Smooth muscle cell (in vitro differentiated cells): ENCODE data around the gene GUK1. TPM values are rescaled to one million over a fixed set of nuclear protein-coding genes. Genes with fewer than 3 reads are reported as not detected.

Source experiments
- DNase-seq: peaks from one replicate; lab custom pipeline; 2025; ENCODE audit not compliant: unreplicated experiment; lab: John Stamatoyannopoulos, UW
- H2AFZ ChIP-seq: fragments of 200-600 bp; sonication (generic); 2 replicates; pipeline ENCODE4 v1.6.0; 2016; ENCODE audit warnings: antibody characterized with exemption, low read depth, mild to moderate bottlenecking
- H3F3A ChIP-seq: fragments of 200-600 bp; sonication (generic); 2 replicates; pipeline ENCODE4 v1.6.0; 2017; ENCODE audit warnings: antibody characterized with exemption, low read depth
- H3K27ac ChIP-seq: fragments of 200-600 bp; sonication (generic); 2 replicates; pipeline ENCODE4 v1.5.1; 2016; ENCODE audit warnings: low read depth, mild to moderate bottlenecking
- H3K27me3 ChIP-seq: fragments of 200-600 bp; sonication (generic); 2 replicates; pipeline ENCODE4 v1.6.1; 2016; ENCODE audit warnings: low read depth, mild to moderate bottlenecking
- H3K36me3 ChIP-seq: fragments of 200-600 bp; sonication (generic); 2 replicates; pipeline ENCODE4 v1.5.1; 2016; ENCODE audit warnings: low read depth
- H3K4me1 ChIP-seq: fragments of 200-600 bp; sonication (generic); 2 replicates; pipeline ENCODE4 v1.5.1; 2016; ENCODE audit warnings: low read depth
- H3K4me2 ChIP-seq: fragments of 200-600 bp; sonication (generic); 2 replicates; pipeline ENCODE4 v1.6.0; 2016; ENCODE audit warnings: mild to moderate bottlenecking
- H3K4me3 ChIP-seq: fragments of 200-600 bp; sonication (generic); 2 replicates; pipeline ENCODE4 v1.5.1; 2016; ENCODE audit warnings: mild to moderate bottlenecking
- H3K79me2 ChIP-seq: fragments of 200-600 bp; sonication (generic); 2 replicates; pipeline ENCODE4 v1.6.0; 2016; ENCODE audit warnings: low read depth, mild to moderate bottlenecking
- H3K9ac ChIP-seq: fragments of 200-600 bp; sonication (generic); 2 replicates; pipeline ENCODE4 v1.6.0; 2016; ENCODE audit warnings: low read depth
- H3K9me3 ChIP-seq: fragments of 200-600 bp; sonication (generic); replicated peaks from 2 replicates; pipeline ENCODE4 v1.5.1; 2016; ENCODE audit warnings: low read depth
- H4K20me1 ChIP-seq: fragments of 200-600 bp; sonication (generic); 2 replicates; pipeline ENCODE4 v1.6.0; 2016; ENCODE audit warnings: low read depth
- CTCF ChIP-seq: fragments of 200-600 bp; sonication (generic); IDR thresholded peaks from 2 replicates; pipeline ENCODE4 v1.5.1; 2017; ENCODE audit warnings: borderline replicate concordance, mild to moderate bottlenecking, antibody characterized with exemption; ENCODE audit not compliant: insufficient read depth, poor library complexity, severe bottlenecking
- WGBS: methylation state at CpG from one replicate; pipeline ENCODE4 v1.1.7; 2016; ENCODE audit warnings: low lambda C conversion rate; 5-methylcytosine and 5-hydroxymethylcytosine counted together
- polyA plus RNA-seq: library from polyadenylated mRNA; unstranded; fragments of >200 nt; fragmentation: Nextera tagmentation; extraction: Ambion mirVana; gene quantifications from 2 replicates; pipeline ENCODE4 v1.2.1, GENCODE V29; 2016
- total RNA-seq: library from RNA; depleted of rRNA; stranded (reverse); fragments of >200 nt; gene quantifications from 2 replicates; pipeline ENCODE4 v1.2.3, GENCODE V29; 2014

Gene GUK1
- total and polyA plus RNA-seq, 2 experiments from 2014 or later: 205 to 465 TPM

GRCh38 chr1:228146417-228147150, 6.5 kb downstream of the GUK1 start:
- H4K20me1 ChIP-seq: peaks cover 92% of the 10 kb centered on the region
- H3K27me3 ChIP-seq: no peaks in the 10 kb centered on the region
- H3K9me3 ChIP-seq: no peaks in the 10 kb centered on the region
- no peak overlapping the region for H3K27ac ChIP-seq
- H3F3A ChIP-seq: no peaks in the 10 kb centered on the region
- H2AFZ ChIP-seq: no peak overlapping the region
- no peak overlapping the region for H3K9ac ChIP-seq
- DNase-seq: no peak
- H3K4me2 ChIP-seq: no peak overlapping the region
- peaks cover 10% of the 10 kb centered on the region for H3K4me1 ChIP-seq
- H3K79me2 ChIP-seq: peaks cover 42% of the 10 kb centered on the region
- WGBS: 88% methylated on average over 18 of the region's 18 CpGs
- no peak overlapping the region for H3K4me3 ChIP-seq
- no peaks in the 10 kb centered on the region for H3K36me3 ChIP-seq
- TF ChIP-seq CTCF: no peak

GRCh38 chr1:228147151-228147693, 7.1 kb downstream of the GUK1 start:
- no peak for TF ChIP-seq CTCF
- H3K4me1 ChIP-seq: peaks cover 8% of the 10 kb centered on the region
- peaks cover 36% of the 10 kb centered on the region for H3K79me2 ChIP-seq
- H2AFZ ChIP-seq: no peak overlapping the region
- no peak overlapping the region for H3K4me3 ChIP-seq
- no peak overlapping the region for H3K4me2 ChIP-seq
- no peaks in the 10 kb centered on the region for H3K27me3 ChIP-seq
- H3K36me3 ChIP-seq: no peaks in the 10 kb centered on the region
- H3K9me3 ChIP-seq: no peaks in the 10 kb centered on the region
- no peak overlapping the region for H3K9ac ChIP-seq
- WGBS: 97% methylated on average over 20 of the region's 20 CpGs
- no peak overlapping the region for H3K27ac ChIP-seq
- H3F3A ChIP-seq: no peaks in the 10 kb centered on the region
- DNase-seq: no peak
- H4K20me1 ChIP-seq: peaks cover 86% of the 10 kb centered on the region

- peaks cover 8% of the 10 kb centered on the region for H3K4me1 ChIP-seq
- peaks cover 30% of the 10 kb centered on the region for H3K79me2 ChIP-seq
- H2AFZ ChIP-seq: no peak overlapping the region
- H3K36me3 ChIP-seq: no peaks in the 10 kb centered on the region
- no peak for TF ChIP-seq CTCF
- DNase-seq: no peak
- H3K27me3 ChIP-seq: no peaks in the 10 kb centered on the region
- 100% methylated on average over 4 of the region's 4 CpGs for WGBS
- H3K27ac ChIP-seq: no peak overlapping the region
- no peaks in the 10 kb centered on the region for H3F3A ChIP-seq
- peaks cover 80% of the 10 kb centered on the region for H4K20me1 ChIP-seq
- no peaks in the 10 kb centered on the region for H3K9me3 ChIP-seq
- no peak overlapping the region for H3K9ac ChIP-seq
- no peak overlapping the region for H3K4me2 ChIP-seq
- H3K4me3 ChIP-seq: no peak overlapping the region
Observed at GRCh38 chr1:228147768-228148167, 7.7 kb downstream of the GUK1 start.
